Activated naive CD8-positive, alpha-beta T cell treated with anti-CD3 and anti-CD28 coated beads, Interleukin-2, amount 10 ng/mL, durations not matched to agents 7 days and 5 days (primary cell): Measurements from ENCODE around the gene CRB3. TPM values are rescaled to one million over a fixed set of nuclear protein-coding genes. Genes with fewer than 3 reads are reported as not detected.

Source experiments
- ATAC-seq: fragments of 150-1000 bp; cut with Tn5 transposase; one replicate; pipeline ENCODE4 v1.10.0; 2021; ENCODE audit warnings: low read depth, moderate library complexity
- POLR2A ChIA-PET: fragments of 350-600 bp; sonication (Branson Sonifier 250); formaldehyde crosslinking; loops from one replicate; lab custom pipeline; 2021; ENCODE audit warnings: antibody characterized with exemption; lab: Charles Lee
- DNase-seq: peaks from one replicate; pipeline ENCODE4 v3.0.0; 2021
- H3K27ac Mint-ChIP-seq: one replicate; pipeline ENCODE4 v1.8.0; 2022; ENCODE audit warnings: mild to moderate bottlenecking, mixed read lengths
- H3K27me3 Mint-ChIP-seq: one replicate; pipeline ENCODE4 v1.8.0; 2022; ENCODE audit warnings: mild to moderate bottlenecking, moderate library complexity, mixed read lengths
- H3K36me3 Mint-ChIP-seq: one replicate; pipeline ENCODE4 v1.8.0; 2021; ENCODE audit warnings: mild to moderate bottlenecking, mixed read lengths
- H3K4me1 Mint-ChIP-seq: one replicate; pipeline ENCODE4 v1.8.0; 2021; ENCODE audit warnings: mixed read lengths
- H3K4me3 Mint-ChIP-seq: one replicate; pipeline ENCODE4 v1.8.0; 2022; ENCODE audit warnings: mild to moderate bottlenecking, moderate library complexity, mixed read lengths
- H3K9me3 Mint-ChIP-seq: one replicate; pipeline ENCODE4 v1.8.0; 2021; ENCODE audit warnings: mixed read lengths
- total RNA-seq, 2 experiments: library from RNA; stranded (reverse); gene quantifications; one replicate each; pipeline ENCODE4 v1.2.3, GENCODE V29; 2021

The CRB3 gene
- total RNA-seq, 2 experiments from 2014 or later, result 2.7 to 3.5 TPM

DNA sequence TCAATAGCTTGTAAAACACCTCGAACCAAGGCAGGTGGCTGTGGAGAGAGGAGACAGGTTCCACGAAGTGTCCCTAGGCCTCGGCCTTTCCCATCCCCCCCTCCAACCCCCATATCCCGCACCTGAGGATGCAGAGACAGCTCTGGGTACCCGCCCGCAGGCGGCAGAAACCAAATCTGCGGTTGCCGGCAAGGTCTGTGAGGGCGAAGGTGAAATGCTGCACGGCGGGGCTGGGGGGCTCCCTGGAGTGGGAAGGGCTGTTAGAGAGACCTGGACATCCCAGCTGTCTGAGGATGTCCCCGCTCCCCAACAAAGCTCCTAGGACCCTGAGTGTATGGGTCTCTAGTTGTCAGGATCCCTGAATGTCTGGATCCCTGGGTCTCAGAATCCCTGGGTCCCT lies 14.7 kb downstream of the CRB3 start:
- Mint-ChIP-seq H3K4me1 (peaks cover 24% of the 10 kb centered on the region), H3K36me3 (peaks cover 20% of the 10 kb centered on the region), H3K27me3 (no peaks in the 10 kb centered on the region), H3K9me3 (no peaks in the 10 kb centered on the region), H3K27ac (no peak overlapping the region), H3K4me3 (no peak overlapping the region)
- ATAC-seq (no peak), DNase-seq (no peak)
- POLR2A ChIA-PET, result no interaction called here

DNA sequence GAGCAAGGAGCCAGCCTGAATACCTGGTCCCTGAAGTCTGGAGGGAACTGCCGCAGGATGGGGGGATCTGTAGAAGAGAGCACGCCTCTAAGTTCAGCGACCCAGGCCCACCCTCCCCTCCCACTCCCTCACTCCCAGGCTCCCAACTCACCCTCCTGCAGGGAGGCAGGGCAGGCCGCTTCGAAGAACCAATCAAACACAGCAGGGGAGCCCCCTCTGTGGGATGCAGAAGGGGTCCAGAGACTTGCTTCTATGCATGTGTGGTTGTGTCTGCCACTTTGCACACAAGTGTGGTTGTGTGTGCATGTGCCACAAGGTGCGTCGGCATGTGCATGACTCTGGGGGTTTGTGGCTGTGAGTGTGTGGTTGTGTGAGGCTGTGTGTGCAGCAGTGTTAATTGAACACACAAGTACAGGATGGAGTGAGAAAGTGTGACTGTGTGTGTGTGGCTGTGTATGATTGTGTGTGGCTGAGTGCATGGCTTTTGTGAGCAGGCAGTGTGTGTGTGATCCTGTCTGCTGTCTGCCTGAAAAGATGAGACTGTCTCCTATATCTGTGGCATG lies 15.8 kb downstream of the CRB3 start:
- Mint-ChIP-seq H3K4me3 (peak overlapping the region; percentile 100), H3K27me3 (no peaks in the 10 kb centered on the region)

DNA sequence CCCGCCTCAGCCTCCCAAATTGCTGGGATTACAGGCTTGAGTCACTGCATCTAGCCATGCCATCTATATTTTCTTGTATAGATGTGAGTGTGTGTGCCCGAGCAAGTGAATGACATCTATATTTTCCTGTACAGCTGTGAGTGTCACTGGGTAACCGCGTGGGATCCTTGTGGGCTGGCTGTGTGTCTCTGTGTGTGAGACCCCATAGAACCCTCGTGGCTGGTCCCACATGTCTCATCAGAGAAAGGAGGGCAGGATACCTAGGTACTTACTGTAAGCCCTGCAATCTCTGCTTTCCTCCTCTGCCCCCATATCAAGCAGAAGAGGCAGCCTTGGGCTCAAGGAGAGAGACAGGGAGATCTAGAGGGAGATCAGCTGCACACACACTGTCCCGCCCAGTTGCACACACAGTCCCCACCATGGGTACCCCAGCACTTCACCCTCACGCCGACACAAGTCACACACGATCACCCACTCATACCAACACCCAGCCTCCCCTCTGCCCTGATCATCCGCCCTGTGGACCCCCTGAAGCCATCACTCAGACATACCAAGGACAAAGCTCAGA lies 16.9 kb downstream of the CRB3 start:
- Mint-ChIP-seq H3K4me1 (peaks cover 24% of the 10 kb centered on the region), H3K4me3 (peak overlapping the region; percentile 100), H3K27ac (peak overlapping the region; percentile 99), H3K27me3 (no peaks in the 10 kb centered on the region), H3K9me3 (no peaks in the 10 kb centered on the region), H3K36me3 (peaks cover 17% of the 10 kb centered on the region)
- DNase-seq (peak; percentile 51), ATAC-seq (peak; percentile 37)
- POLR2A ChIA-PET, result interaction anchor here (0.6 to 2.3 kb wide), 22 partner anchors 9 to 382 kb away, joined by 3 to 26 read pairs (median 4); partner anchors contain the start of genes ALKBH7, CLPP, CRB3 and KHSRP

More for the DNA sequence above, 15.8 kb downstream of the CRB3 start:
- POLR2A ChIA-PET, result interaction anchor here (0.6 to 1.7 kb wide), 3 partner anchors 10 to 134 kb away, joined by 3 to 4 read pairs (median 4); no protein-coding TSS in a partner anchor
- Mint-ChIP-seq H3K36me3 (peaks cover 18% of the 10 kb centered on the region), H3K9me3 (no peaks in the 10 kb centered on the region), H3K27ac (peak overlapping the region; percentile 99), H3K4me1 (peaks cover 24% of the 10 kb centered on the region)
- ATAC-seq, result no peak
- DNase-seq, result no peak

DNA sequence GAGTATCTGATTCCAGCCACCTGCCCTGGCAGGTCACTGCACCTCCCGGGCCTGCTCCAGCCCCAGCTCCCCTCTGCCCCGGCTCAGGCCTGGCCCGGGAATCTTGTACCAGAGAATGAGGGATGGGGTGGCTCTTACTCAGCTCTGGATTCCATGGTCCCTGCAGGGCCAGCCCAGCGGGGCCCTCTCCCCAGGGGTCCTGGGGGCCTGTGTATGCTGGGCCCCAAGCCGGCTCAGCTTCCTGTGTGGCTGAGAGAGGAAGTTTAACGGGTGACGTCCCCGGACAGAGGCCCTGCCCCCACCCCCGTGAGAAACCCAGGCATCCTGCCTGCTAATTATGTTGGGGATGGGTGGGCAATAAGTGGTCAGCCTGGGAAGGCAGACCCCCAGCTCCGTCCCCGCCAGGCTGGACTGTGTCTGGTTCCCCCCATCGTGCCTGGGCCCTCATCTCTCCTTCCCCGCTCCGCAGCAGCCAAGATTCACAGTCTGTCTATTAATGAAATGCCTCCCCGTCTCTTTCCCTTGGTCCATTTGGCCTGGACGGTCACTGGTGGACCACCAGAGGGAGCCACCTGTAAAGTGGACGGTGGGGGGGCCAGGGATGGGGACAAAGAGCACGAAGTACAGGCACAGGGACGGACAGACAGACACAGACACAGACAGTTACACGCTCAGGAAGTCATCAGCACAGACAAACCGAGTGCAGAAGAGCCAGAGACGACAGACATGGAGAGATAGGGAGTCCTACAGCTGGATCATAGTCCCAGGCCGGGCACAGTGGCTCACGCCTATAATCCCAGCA lies 17.7 kb downstream of the CRB3 start, which contains the start of gene DENND1C:
DENND1C (minus strand) TSS at position 247 of the 802 bp plus-strand sequence; CDS start at position 155, 92 bp downstream.
- DNase-seq, result peak; percentile 79
- peak; percentile 91 for ATAC-seq
- peak within 1 kb of the TSS; percentile 99 for H3K27ac Mint-ChIP-seq
- peaks cover 24% of the 10 kb centered on the region for H3K4me1 Mint-ChIP-seq
- H3K36me3 Mint-ChIP-seq, result peaks cover 12% of the 10 kb centered on the region
- peak within 1 kb of the TSS; percentile 100 for H3K4me3 Mint-ChIP-seq
- no peaks in the 10 kb centered on the region for H3K27me3 Mint-ChIP-seq
- POLR2A ChIA-PET, result interaction anchor here (0.6 to 2.3 kb wide), 21 partner anchors 10 to 382 kb away, joined by 3 to 26 read pairs (median 4); partner anchors contain the start of genes ALKBH7, CLPP, CRB3 and KHSRP
- H3K9me3 Mint-ChIP-seq, result no peaks in the 10 kb centered on the region

DNA sequence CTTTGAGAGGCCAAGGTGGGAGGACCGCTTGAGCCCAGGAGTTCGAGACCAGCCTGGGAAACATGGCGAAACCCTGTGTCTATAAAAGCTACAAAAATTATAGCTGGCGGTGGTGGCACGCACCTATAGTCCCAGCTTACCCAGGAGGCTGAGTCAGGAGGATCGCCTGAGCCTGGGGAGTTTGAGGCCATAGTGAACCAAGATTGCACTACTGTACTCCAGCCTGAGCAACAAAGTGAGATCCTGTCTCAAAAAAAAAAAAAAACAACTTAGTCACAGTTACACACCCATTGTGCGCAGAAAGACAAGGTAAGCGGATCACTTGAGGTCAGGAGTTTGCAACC lies 18.2 kb downstream of the CRB3 start:
- no peak for DNase-seq
- no peak for ATAC-seq
- peaks cover 10% of the 10 kb centered on the region for H3K36me3 Mint-ChIP-seq
- H3K4me1 Mint-ChIP-seq, result peaks cover 24% of the 10 kb centered on the region
- peak overlapping the region; percentile 99 for H3K27ac Mint-ChIP-seq
- POLR2A ChIA-PET, result interaction anchor here (1.0 to 2.3 kb wide), 9 partner anchors 9 to 179 kb away, joined by 3 to 26 read pairs (median 8); partner anchors contain the start of genes CRB3, KHSRP, SLC25A23 and TUBB4A
- H3K9me3 Mint-ChIP-seq, result no peaks in the 10 kb centered on the region
- no peaks in the 10 kb centered on the region for H3K27me3 Mint-ChIP-seq
- peak overlapping the region; percentile 100 for H3K4me3 Mint-ChIP-seq

DNA sequence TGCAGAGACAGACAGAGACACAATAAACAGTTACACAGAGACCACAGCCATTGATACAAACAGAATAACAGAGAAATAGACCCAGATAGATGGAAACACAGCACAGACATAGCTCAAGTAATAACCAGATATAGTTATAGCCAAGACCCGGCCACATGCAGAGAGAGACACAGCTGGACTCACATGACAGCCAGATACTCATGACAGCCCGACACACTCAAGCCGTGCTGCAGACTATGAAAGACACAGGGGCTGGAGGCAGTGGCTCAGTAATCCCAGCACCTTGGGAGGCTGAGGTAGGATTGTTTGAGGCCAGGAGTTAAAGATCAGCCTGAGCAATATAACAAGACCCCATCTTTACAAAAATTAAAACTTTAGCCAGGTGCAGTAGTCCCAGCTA lies 19.2 kb downstream of the CRB3 start:
- Mint-ChIP-seq H3K27ac (peak overlapping the region; percentile 3), H3K9me3 (no peaks in the 10 kb centered on the region), H3K4me3 (no peak overlapping the region), H3K27me3 (no peaks in the 10 kb centered on the region), H3K36me3 (peaks cover 9% of the 10 kb centered on the region), H3K4me1 (peaks cover 24% of the 10 kb centered on the region)
- no peak for ATAC-seq
- POLR2A ChIA-PET, result no interaction called here
- no peak for DNase-seq

DNA sequence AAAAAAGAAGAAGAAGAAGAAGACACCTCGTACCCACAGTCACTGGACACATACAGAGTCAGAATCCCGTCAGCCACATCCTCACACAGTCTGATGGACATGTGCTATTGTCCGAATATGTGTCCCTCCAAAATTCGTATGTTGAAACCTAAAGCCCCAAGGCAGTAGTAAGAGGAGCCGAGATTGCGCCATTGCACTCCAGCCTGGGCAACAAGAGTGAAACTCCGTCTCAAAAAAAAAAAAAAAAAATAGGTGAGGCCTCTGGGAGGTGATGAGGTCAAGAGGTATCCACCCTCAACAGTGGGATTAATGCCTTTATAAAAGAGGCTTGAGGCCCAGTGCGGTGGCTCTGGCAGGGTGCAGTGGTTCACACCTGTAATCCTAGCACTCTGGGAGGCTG lies 20.2 kb downstream of the CRB3 start:
- POLR2A ChIA-PET, result no interaction called here
- Mint-ChIP-seq H3K36me3 (peaks cover 9% of the 10 kb centered on the region), H3K4me1 (peaks cover 26% of the 10 kb centered on the region)

DNA sequence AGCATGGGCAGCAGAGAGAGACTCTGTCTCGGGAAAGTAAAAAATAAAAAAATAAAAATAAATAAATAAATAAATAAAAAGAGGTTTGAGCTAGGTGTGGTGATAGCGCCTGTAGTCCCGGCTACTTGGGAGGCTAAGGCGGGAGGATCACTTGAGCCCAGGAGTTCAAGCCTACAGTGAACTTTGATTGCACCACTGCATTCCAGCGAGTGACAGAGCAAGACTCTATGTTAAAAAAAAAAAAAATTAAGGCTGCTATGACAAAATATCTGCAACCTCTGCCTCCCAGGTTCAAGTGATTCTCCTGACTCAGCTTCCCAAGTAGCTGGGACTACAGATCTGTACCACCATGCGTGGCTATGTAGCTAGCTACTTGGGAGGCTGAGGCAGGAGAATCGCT lies 20.8 kb downstream of the CRB3 start:
- no peaks in the 10 kb centered on the region for H3K9me3 Mint-ChIP-seq
- H3K4me3 Mint-ChIP-seq, result no peak overlapping the region
- peaks cover 8% of the 10 kb centered on the region for H3K36me3 Mint-ChIP-seq
- H3K27me3 Mint-ChIP-seq, result no peaks in the 10 kb centered on the region
- DNase-seq (no peak), ATAC-seq (no peak)
- H3K27ac Mint-ChIP-seq, result no peak overlapping the region
- H3K4me1 Mint-ChIP-seq, result peaks cover 28% of the 10 kb centered on the region
- POLR2A ChIA-PET, result no interaction called here

More for the DNA sequence above, 20.2 kb downstream of the CRB3 start:
- Mint-ChIP-seq H3K27ac (no peak overlapping the region), H3K27me3 (no peaks in the 10 kb centered on the region), H3K4me3 (no peak overlapping the region), H3K9me3 (no peaks in the 10 kb centered on the region)
- no peak for ATAC-seq
- DNase-seq, result no peak

DNA sequence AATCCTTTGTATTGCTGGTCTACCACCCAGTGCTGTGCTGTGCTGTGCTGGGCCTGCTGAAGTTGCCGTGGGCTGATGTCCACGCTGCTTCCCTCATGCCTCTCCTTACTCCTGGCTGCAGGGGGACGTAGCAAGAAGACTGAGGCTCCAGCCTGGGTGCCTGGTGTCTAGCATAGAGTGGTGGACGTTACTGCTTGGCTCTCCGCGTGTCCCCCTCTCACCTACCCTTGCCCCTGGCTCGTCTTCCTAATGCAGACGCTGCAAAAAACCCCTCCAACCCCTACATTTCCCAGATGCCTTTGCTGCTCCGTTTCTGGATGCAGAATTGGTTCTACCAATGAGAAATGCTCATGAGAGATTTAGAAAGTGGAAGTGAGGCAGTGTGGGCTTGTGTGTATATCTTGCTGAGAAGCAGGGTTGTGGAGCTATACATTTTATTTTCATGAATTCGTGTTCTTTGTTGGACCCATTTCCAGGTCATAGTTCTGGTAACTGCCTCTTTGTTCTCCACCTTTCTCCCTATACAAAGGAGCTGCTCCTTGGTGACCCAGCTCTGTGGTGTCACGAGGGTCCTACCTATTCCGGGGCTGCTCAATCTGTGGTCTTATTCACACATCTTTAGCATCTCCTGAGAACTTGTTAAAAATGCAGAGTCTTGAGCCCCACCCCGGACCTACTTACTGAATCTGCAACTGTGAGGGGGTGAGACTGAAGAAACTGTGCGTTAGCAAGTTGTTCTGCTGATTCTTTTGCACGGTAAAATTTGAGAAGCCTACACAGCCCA lies 25.4 kb downstream of the CRB3 start:
- H3K36me3 Mint-ChIP-seq, result no peaks in the 10 kb centered on the region
- H3K27ac Mint-ChIP-seq, result peak overlapping the region; percentile 79
- H3K9me3 Mint-ChIP-seq, result peaks cover 6% of the 10 kb centered on the region
- ATAC-seq (peak; percentile 76), DNase-seq (no peak)
- peaks cover 11% of the 10 kb centered on the region for H3K4me1 Mint-ChIP-seq
- H3K27me3 Mint-ChIP-seq, result no peaks in the 10 kb centered on the region
- peak overlapping the region; percentile 70 for H3K4me3 Mint-ChIP-seq
- POLR2A ChIA-PET, result interaction anchor here (0.7 to 1.3 kb wide), 3 partner anchors 9 to 180 kb away, joined by 3 to 4 read pairs (median 3); no protein-coding TSS in a partner anchor

DNA sequence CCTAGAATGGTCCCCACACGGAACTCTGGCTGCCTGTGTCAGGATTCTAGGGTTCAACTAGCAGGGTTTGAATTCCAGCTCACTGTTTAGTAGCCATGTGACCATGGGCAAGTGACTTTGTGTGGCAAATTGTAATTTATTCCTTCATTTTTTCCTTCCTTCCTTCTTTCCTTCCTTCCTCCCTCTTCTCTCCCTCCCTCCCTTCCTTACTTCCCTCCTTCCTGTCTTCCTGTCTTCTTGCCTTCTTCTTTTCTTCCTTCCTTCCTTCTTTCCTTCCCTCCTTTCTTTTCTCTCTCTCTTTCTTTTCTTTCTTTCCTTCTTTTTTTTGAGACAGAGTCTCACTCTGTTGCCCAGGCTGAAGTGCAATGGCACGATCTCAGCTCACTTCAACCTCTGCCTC lies 26.1 kb downstream of the CRB3 start:
- Mint-ChIP-seq H3K36me3 (no peaks in the 10 kb centered on the region), H3K9me3 (peaks cover 6% of the 10 kb centered on the region), H3K27me3 (no peaks in the 10 kb centered on the region), H3K27ac (peak overlapping the region; percentile 79), H3K4me3 (peak overlapping the region; percentile 70), H3K4me1 (peaks cover 11% of the 10 kb centered on the region)
- ATAC-seq (no peak), DNase-seq (no peak)
- POLR2A ChIA-PET, result interaction anchor here (0.7 to 2.3 kb wide), 3 partner anchors 9 to 17 kb away, joined by 3 to 11 read pairs (median 3); partner anchors contain the start of gene DENND1C

DNA sequence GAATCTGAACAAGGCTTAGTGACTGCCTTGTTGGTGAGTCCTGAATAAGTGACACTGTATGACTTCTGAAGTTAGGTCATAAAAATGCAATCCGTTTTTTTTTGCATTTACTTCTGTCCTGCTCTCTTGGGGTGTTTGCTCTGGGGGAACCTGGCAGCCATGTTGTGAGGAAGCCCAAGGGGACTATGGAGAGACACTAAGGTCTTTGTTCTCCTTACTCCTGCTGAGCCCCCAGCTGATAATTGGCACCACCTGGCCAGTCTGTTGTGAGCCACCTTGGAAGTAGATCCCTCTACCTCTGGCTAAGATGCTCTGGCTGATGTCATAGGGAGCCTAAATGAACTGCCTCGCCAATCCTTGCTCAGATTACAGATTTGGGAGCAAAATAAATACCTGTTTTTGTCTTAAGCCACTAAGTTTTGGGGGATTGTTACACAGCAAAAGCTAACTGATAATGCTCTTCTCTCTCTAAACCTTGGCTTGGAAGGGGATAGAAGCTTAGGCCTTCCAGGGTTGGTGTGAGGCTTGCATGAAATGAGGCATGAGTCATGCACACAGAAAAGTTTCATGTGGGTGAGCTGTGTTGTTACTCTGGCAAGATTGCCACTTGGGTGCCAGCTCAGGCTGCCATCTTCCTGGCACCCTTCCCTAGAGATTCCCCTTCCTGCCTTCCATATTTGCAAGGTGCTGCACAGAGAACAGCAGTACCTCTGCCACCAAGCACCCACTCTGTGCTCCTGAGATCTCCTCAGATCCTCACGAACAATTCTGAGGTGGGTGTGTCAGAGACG lies 27.9 kb downstream of the CRB3 start:
- ATAC-seq (no peak), DNase-seq (no peak)
- Mint-ChIP-seq H3K4me3 (no peak overlapping the region), H3K4me1 (peaks cover 11% of the 10 kb centered on the region), H3K9me3 (peaks cover 6% of the 10 kb centered on the region), H3K36me3 (no peaks in the 10 kb centered on the region), H3K27ac (no peak overlapping the region), H3K27me3 (no peaks in the 10 kb centered on the region)
- POLR2A ChIA-PET, result interaction anchor here (0.7 to 2.3 kb wide), 2 partner anchors 10 to 29 kb away, joined by 3 to 11 read pairs; partner anchors contain the start of gene DENND1C

DNA sequence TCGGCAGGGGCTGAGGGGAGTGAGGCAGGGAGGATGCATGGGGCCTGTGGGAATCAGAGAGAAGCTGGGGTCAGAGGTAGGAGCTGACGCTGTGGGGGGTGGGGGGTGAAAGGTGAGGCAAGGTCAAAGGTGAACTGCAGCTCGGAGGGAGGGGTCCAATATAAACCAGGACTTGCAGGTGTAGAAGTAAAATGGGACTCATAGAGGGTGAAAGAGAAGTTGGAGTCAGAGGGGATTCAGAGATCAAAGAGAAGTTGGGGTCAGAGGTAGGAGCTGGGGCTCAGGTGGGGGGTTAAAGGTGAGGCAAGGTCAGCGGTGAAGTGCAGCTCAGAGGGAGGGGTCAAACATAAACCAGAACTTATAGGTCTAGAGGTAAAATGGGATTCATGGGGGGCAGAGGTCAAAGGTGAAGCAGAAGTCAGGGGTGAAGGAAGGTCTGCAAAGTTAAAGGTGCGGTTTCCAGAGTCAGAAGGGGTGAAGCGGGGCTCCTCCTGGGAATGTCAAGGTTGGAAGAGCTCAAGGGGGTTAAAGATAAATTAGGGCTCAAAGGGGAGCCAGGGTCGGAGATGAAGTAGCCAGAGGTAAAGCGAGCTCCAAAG lies 30.5 kb downstream of the CRB3 start:
- Mint-ChIP-seq H3K9me3 (peaks cover 6% of the 10 kb centered on the region), H3K27ac (no peak overlapping the region), H3K4me1 (peaks cover 18% of the 10 kb centered on the region), H3K36me3 (no peaks in the 10 kb centered on the region), H3K27me3 (no peaks in the 10 kb centered on the region), H3K4me3 (no peak overlapping the region)
- DNase-seq (no peak), ATAC-seq (no peak)
- POLR2A ChIA-PET, result no interaction called here
